GM23338 (cell line): ENCODE measurements around the gene SNRPN. TPM values are rescaled to one million over a fixed set of nuclear protein-coding genes. Genes with fewer than 3 reads are reported as not detected.

Experiments used
- ATAC-seq: fragments of 200-7000 bp; cut with Tn5 transposase; 3 replicates; pipeline ENCODE4 v1.9.1; 2020
- DNase-seq: peaks from one replicate; pipeline ENCODE4 v3.0.0-alpha.2; 2015; ENCODE audit warnings: low spot score
- H2AFZ ChIP-seq: fragments of 200-600 bp; sonication (generic); 2 replicates; pipeline ENCODE4 v1.8.0; 2016; ENCODE audit warnings: antibody characterized with exemption, mild to moderate bottlenecking, moderate library complexity
- H3F3A ChIP-seq: fragments of 200-600 bp; sonication (generic); replicated peaks from 2 replicates; pipeline ENCODE4 v1.8.0; 2017; ENCODE audit warnings: antibody characterized with exemption, mixed run types, low read depth
- H3K27ac ChIP-seq: fragments of 200-600 bp; sonication (generic); 2 replicates; pipeline ENCODE4 v1.6.1; 2016; ENCODE audit warnings: low read depth
- H3K27me3 ChIP-seq: fragments of 200-600 bp; sonication (generic); 2 replicates; pipeline ENCODE4 v1.8.0; 2016; ENCODE audit warnings: mild to moderate bottlenecking, mixed run types, moderate library complexity; ENCODE audit not compliant: insufficient read depth
- H3K36me3 ChIP-seq: fragments of 200-600 bp; sonication (generic); 2 replicates; pipeline ENCODE4 v1.8.0; 2016; ENCODE audit warnings: mild to moderate bottlenecking; ENCODE audit not compliant: insufficient read depth
- H3K4me1 ChIP-seq: fragments of 200-600 bp; sonication (generic); 2 replicates; pipeline ENCODE4 v1.8.0; 2016; ENCODE audit warnings: mild to moderate bottlenecking, moderate library complexity; ENCODE audit not compliant: insufficient read depth
- H3K4me2 ChIP-seq: fragments of 200-600 bp; sonication (generic); 2 replicates; pipeline ENCODE4 v1.7.1; 2017; ENCODE audit warnings: mixed run types
- H3K4me3 ChIP-seq: fragments of 200-600 bp; sonication (generic); 2 replicates; pipeline ENCODE4 v1.6.1; 2016; ENCODE audit warnings: mixed run types
- H3K79me2 ChIP-seq: fragments of 200-600 bp; sonication (generic); replicated peaks from 2 replicates; pipeline ENCODE4 v1.8.0; 2017; ENCODE audit warnings: mild to moderate bottlenecking; ENCODE audit not compliant: insufficient read depth
- H3K9me2 ChIP-seq: fragments of 200-600 bp; sonication (generic); 2 replicates; pipeline ENCODE4 v1.8.0; 2017; ENCODE audit not compliant: insufficient read depth
- H4K20me1 ChIP-seq: fragments of 200-600 bp; sonication (generic); replicated peaks from 2 replicates; pipeline ENCODE4 v1.8.0; 2017; ENCODE audit warnings: mild to moderate bottlenecking; ENCODE audit not compliant: insufficient read depth
- H3K27ac Mint-ChIP-seq: 2 replicates; pipeline ENCODE4 v1.8.0; 2020; ENCODE audit warnings: inconsistent platforms, mild to moderate bottlenecking, moderate library complexity, mixed read lengths
- H3K27me3 Mint-ChIP-seq: 3 replicates; pipeline ENCODE4 v1.8.0; 2022; ENCODE audit warnings: low read depth, mild to moderate bottlenecking, moderate library complexity, mixed read lengths, inconsistent platforms; ENCODE audit not compliant: insufficient read depth, poor library complexity
- H3K36me3 Mint-ChIP-seq: 3 replicates; pipeline ENCODE4 v1.8.0; 2021; ENCODE audit warnings: low read depth, mild to moderate bottlenecking, inconsistent platforms, moderate library complexity, mixed read lengths
- H3K4me1 Mint-ChIP-seq: 3 replicates; pipeline ENCODE4 v1.8.0; 2020; ENCODE audit warnings: mild to moderate bottlenecking, inconsistent platforms, mixed read lengths
- H3K4me3 Mint-ChIP-seq: 3 replicates; pipeline ENCODE4 v1.8.0; 2021; ENCODE audit warnings: moderate library complexity, mild to moderate bottlenecking, inconsistent platforms, mixed read lengths
- H3K9me3 Mint-ChIP-seq: 3 replicates; pipeline ENCODE4 v1.8.0; 2020; ENCODE audit warnings: moderate library complexity, mild to moderate bottlenecking, inconsistent platforms, mixed read lengths
- CREB1 ChIP-seq: fragments of 250-450 bp; sonication (Bioruptor Pico); IDR thresholded peaks from 2 replicates; pipeline ENCODE4 v1.5.0; 2020; ENCODE audit warnings: low read depth, mild to moderate bottlenecking, moderate library complexity
- CTCF ChIP-seq, 2 experiments: fragments of 200-600 bp in 1 of 2; sonication (generic) in 1 of 2; conservative IDR thresholded peaks; 2 replicates each; pipeline versions ENCODE4 v1.5.1 to v1.6.1; 2016 to 2017; ENCODE audit warnings: antibody characterized with exemption in 2 of 2, low read depth in 2 of 2, mild to moderate bottlenecking in 2 of 2, moderate library complexity in 1 of 2
- EZH2 ChIP-seq: fragments of 200-600 bp; sonication (generic); IDR thresholded peaks from one replicate; pipeline ENCODE4 v1.8.0; 2017; ENCODE audit warnings: antibody characterized with exemption, mild to moderate bottlenecking, low read depth; ENCODE audit not compliant: unreplicated experiment
- EZH2phosphoT487 ChIP-seq: fragments of 200-600 bp; sonication (generic); IDR thresholded peaks from one replicate; pipeline ENCODE4 v1.8.1; 2018; ENCODE audit warnings: antibody characterized with exemption; ENCODE audit not compliant: unreplicated experiment
- JUNB ChIP-seq: IDR thresholded peaks from one replicate; pipeline ENCODE4 v1.6.1; 2016; ENCODE audit warnings: antibody characterized with exemption; ENCODE audit not compliant: unreplicated experiment
- NANOG ChIP-seq: IDR thresholded peaks from 2 replicates; pipeline ENCODE4 v1.6.1; 2016; ENCODE audit warnings: antibody characterized with exemption, borderline replicate concordance
- POLR2AphosphoS5 ChIP-seq: IDR thresholded peaks from 2 replicates; pipeline ENCODE4 v1.6.1; 2016; ENCODE audit warnings: antibody characterized with exemption, low read depth
- REST ChIP-seq: IDR thresholded peaks from one replicate; pipeline ENCODE4 v1.6.1; 2018; ENCODE audit warnings: antibody characterized with exemption; ENCODE audit not compliant: unreplicated experiment
- STAT1 ChIP-seq: IDR thresholded peaks from one replicate; pipeline ENCODE4 v1.6.1; 2016; ENCODE audit warnings: antibody characterized with exemption; ENCODE audit not compliant: unreplicated experiment
- ZNF114 ChIP-seq: fragments of 250-450 bp; sonication (Bioruptor Pico); IDR thresholded peaks from 2 replicates; pipeline ENCODE4 v1.5.0; 2020; ENCODE audit warnings: mild to moderate bottlenecking, moderate library complexity
- ZNF331 ChIP-seq: fragments of 250-450 bp; sonication (Bioruptor Pico); IDR thresholded peaks from 2 replicates; pipeline ENCODE4 v1.5.0; 2020; ENCODE audit warnings: low read depth, mild to moderate bottlenecking, moderate library complexity
- ZNF462 ChIP-seq: fragments of 250-450 bp; sonication (Bioruptor Pico); IDR thresholded peaks from 2 replicates; pipeline ENCODE4 v1.5.0; 2020; ENCODE audit warnings: mild to moderate bottlenecking, moderate library complexity
- polyA plus RNA-seq: library from polyadenylated mRNA; unstranded; fragments of >200 nt; fragmentation: Nextera tagmentation; extraction: Ambion mirVana; gene quantifications from 2 replicates; pipeline ENCODE4 v1.2.1, GENCODE V29; 2016
- total RNA-seq: library from RNA; depleted of rRNA; stranded (reverse); fragments of >200 nt; shearing (Covaris generic); gene quantifications from 2 replicates; pipeline ENCODE4 v1.2.3, GENCODE V29; 2014
- TF ChIP-seq, protein P1 (sequence below): IDR thresholded peaks from 2 replicates; pipeline ENCODE4 v1.6.1; 2016; ENCODE audit warnings: antibody characterized with exemption

Gene SNRPN
- total and polyA plus RNA-seq, 2 experiments from 2014 or later, result 919 to 966 TPM

- no peak overlapping the region for H3K4me2 ChIP-seq
- H3K9me2 ChIP-seq, result no peaks in the 10 kb centered on the region
- H3F3A ChIP-seq, result no peaks in the 10 kb centered on the region
- H4K20me1 ChIP-seq, result no peaks in the 10 kb centered on the region
- Mint-ChIP-seq H3K4me3 (no peak overlapping the region), H3K4me1 (peaks cover 26% of the 10 kb centered on the region), H3K9me3 (peaks cover 26% of the 10 kb centered on the region), H3K27me3 (peaks cover 8% of the 10 kb centered on the region), H3K27ac (no peak overlapping the region), H3K36me3 (peaks cover 4% of the 10 kb centered on the region; the same call in 1 of the 3 replicates)
- DNase-seq, result no peak
- H3K4me3 ChIP-seq, result no peak overlapping the region
- no peak for ATAC-seq
- H3K36me3 ChIP-seq, result no peaks in the 10 kb centered on the region
- no peaks in the 10 kb centered on the region for H3K27me3 ChIP-seq
- no peak overlapping the region for H3K27ac ChIP-seq
- no peaks in the 10 kb centered on the region for H3K79me2 ChIP-seq
- peaks cover 16% of the 10 kb centered on the region for H3K4me1 ChIP-seq
- no peak for TF ChIP-seq CREB1 (CRISPR knock-in tag)
- TF ChIP-seq POLR2AphosphoS5, result no peak
- no peak for TF ChIP-seq JUNB
- no peak for TF ChIP-seq EZH2
- TF ChIP-seq, protein P1, sequence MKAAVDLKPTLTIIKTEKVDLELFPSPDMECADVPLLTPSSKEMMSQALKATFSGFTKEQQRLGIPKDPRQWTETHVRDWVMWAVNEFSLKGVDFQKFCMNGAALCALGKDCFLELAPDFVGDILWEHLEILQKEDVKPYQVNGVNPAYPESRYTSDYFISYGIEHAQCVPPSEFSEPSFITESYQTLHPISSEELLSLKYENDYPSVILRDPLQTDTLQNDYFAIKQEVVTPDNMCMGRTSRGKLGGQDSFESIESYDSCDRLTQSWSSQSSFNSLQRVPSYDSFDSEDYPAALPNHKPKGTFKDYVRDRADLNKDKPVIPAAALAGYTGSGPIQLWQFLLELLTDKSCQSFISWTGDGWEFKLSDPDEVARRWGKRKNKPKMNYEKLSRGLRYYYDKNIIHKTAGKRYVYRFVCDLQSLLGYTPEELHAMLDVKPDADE, result no peak
- TF ChIP-seq CTCF (conservative IDR thresholded peaks at IDR 0.05; ENCODE audit: low read depth in 2 of 2), result no peak
- TF ChIP-seq STAT1, result no peak
- no peak for TF ChIP-seq ZNF331
- TF ChIP-seq ZNF462 (CRISPR knock-in tag), result no peak
- no peak for TF ChIP-seq NANOG
- TF ChIP-seq REST, result no peak
- TF ChIP-seq EZH2phosphoT487, result no peak
- TF ChIP-seq ZNF114, result no peak
- H2AFZ ChIP-seq, result no peak overlapping the region
Measured at GRCh38 chr15:24924621-24925020, 30.2 kb upstream of the SNRPN start.
